ENCODE results near the gene KCNH4. TPM values are rescaled to one million over a fixed set of nuclear protein-coding genes. Genes with fewer than 3 reads are reported as not detected.

The KCNH4 gene
- total and polyA plus RNA-seq, 2 donors (not counting 1 experiment from before 2014, with no cell fraction given), result 0.62 to 1.0 TPM

- Mint-ChIP-seq H3K9me3 (ENCODE audit: insufficient read depth) (no peaks in the 10 kb centered on the region), H3K27ac (no peak overlapping the region), H3K4me3 (no peak overlapping the region), H3K4me1 (peaks cover 49% of the 10 kb centered on the region), H3K27me3 (no peaks in the 10 kb centered on the region)
- Histone ChIP-seq H3K4me2 (replicated peaks; ENCODE audit: low read depth, low read length, poor library complexity, severe bottlenecking) (no peak overlapping the region), H3K79me2 (ENCODE audit: control insufficient read depth, insufficient read depth, low read length) (peaks cover 8% of the 10 kb centered on the region), H3K4me3 (ENCODE audit: control extremely low read depth in 1 of 5, extremely low read depth in 1 of 5, insufficient read depth in 1 of 5, low read depth in 2 of 5, low read length in 4 of 5) (no peak overlapping the region), H3K27me3 (replicated peaks in 1 of 4; ENCODE audit: control extremely low read depth in 1 of 4, control insufficient read depth in 3 of 4, insufficient read depth in 4 of 4, low read length in 3 of 4) (no peaks in the 10 kb centered on the region), H4K20me1 (ENCODE audit: control insufficient read depth, insufficient read depth, low read length, poor library complexity, severe bottlenecking) (no peaks in the 10 kb centered on the region), H3K36me3 (replicated peaks in 1 of 2; ENCODE audit: control extremely low read depth in 1 of 2, control insufficient read depth in 1 of 2, extremely low read depth in 1 of 2, insufficient read depth in 2 of 2, low read length in 1 of 2) (peaks cover 0 to 30% of the 10 kb centered on the region in 2 experiments), H2AFZ (ENCODE audit: insufficient read depth, low read depth, low read length, poor library complexity, severe bottlenecking) (no peak overlapping the region), H3K4me1 (ENCODE audit: control insufficient read depth in 2 of 2, insufficient read depth in 2 of 2, low read length in 2 of 2) (peaks cover 33 to 52% of the 10 kb centered on the region in 2 donors), H3K27ac (ENCODE audit: low read length in 2 of 2) (no peak overlapping the region), H3K9me3 (ENCODE audit: control extremely low read depth in 1 of 3, control insufficient read depth in 2 of 3, insufficient read depth in 1 of 3, low read length in 2 of 3) (no peaks in the 10 kb centered on the region), H3K9ac (ENCODE audit: low read length) (no peak overlapping the region)
- ChIA-PET POLR2A (interaction anchor here (2.4 kb wide), 1 partner anchor 92 kb away, joined by 11 read pairs; no protein-coding TSS in a partner anchor), CTCF (interaction anchor here (0.9 to 7.0 kb wide), 16 partner anchors 10 to 155 kb away, joined by 3 to 104 read pairs (median 5); partner anchors contain the start of genes CNP, DNAJC7, GHDC and KCNH4)
- WGBS (ENCODE audit: insufficient coverage), result 97% methylated on average over 30 of the region's 30 CpGs
- ATAC-seq (ENCODE audit: low read depth), result no peak
- no peak for TF ChIP-seq EZH2 (IDR thresholded peaks at IDR 0.05; ENCODE audit: borderline replicate concordance, insufficient read depth, low read depth, low read length, poor library complexity, severe bottlenecking)
- no peak for TF ChIP-seq CTCF (IDR thresholded peaks at IDR 0.05)
- intact Hi-C loops (cut with micrococcal nuclease), result loop anchor here (10.0 kb wide), 1 partner anchor 267 kb away; the partner anchor contains the start of gene STAT3
- DNase-seq, result no peak
Observed at GRCh38 chr17:42117397-42118125, 63.4 kb downstream of the KCNH4 start.

Data from B cell (primary cell).